ENCODE measurements around the gene TEF.
"Not testable (repeated sequence)": the region's sequence is repeated elsewhere in the genome, so short reads cannot be mapped to it uniquely, and the experiment has no call there.

Gene TEF

GRCh38 chr22:41380993-41381328 lies 781 bp upstream of the TEF start:
- H3K4me3 ChIP-seq (ENCODE audit: low read depth, low read length): peak overlapping the region; percentile 50

- peak overlapping the region; percentile 61 for H3K4me3 ChIP-seq (ENCODE audit: low read depth, low read length)
These were observed 396 bp downstream of the TEF start for GRCh38 chr22:41382098-41382578.

- H3K4me3 ChIP-seq (ENCODE audit: low read depth, low read length): peak overlapping the region; percentile 61
These were observed 868 bp downstream of the TEF start for GRCh38 chr22:41382610-41383009.

- no peak overlapping the region for H3K4me3 ChIP-seq (ENCODE audit: low read depth, low read length)
These were observed 1.3 kb downstream of the TEF start for GRCh38 chr22:41383085-41383484.

- H3K4me3 ChIP-seq (ENCODE audit: low read depth, low read length): no peak overlapping the region
These were observed 2.4 kb downstream of the TEF start for GRCh38 chr22:41384128-41384527.

- H3K4me3 ChIP-seq (ENCODE audit: low read depth, low read length): no peak overlapping the region
These were observed 5.6 kb downstream of the TEF start for GRCh38 chr22:41387341-41387740.

- H3K4me3 ChIP-seq (ENCODE audit: low read depth, low read length): no peak overlapping the region
These were observed 12.2 kb downstream of the TEF start for GRCh38 chr22:41394012-41394356.

GRCh38 chr22:41395531-41396240 lies 13.9 kb downstream of the TEF start:
- H3K4me3 ChIP-seq (ENCODE audit: low read depth, low read length): no peak overlapping the region

GRCh38 chr22:41397143-41397811 lies 15.5 kb downstream of the TEF start:
- H3K4me3 ChIP-seq (ENCODE audit: low read depth, low read length): no peak overlapping the region

- no peak overlapping the region for H3K4me3 ChIP-seq (ENCODE audit: low read depth, low read length)
These were observed 17.2 kb downstream of the TEF start for GRCh38 chr22:41398921-41399320.

- H3K4me3 ChIP-seq (ENCODE audit: low read depth, low read length): no peak overlapping the region
These were observed 20.3 kb downstream of the TEF start for GRCh38 chr22:41401781-41402648.

- H3K4me3 ChIP-seq (ENCODE audit: low read depth, low read length): not testable (repeated sequence)
These were observed 21.1 kb downstream of the TEF start for GRCh38 chr22:41402851-41403250.

GRCh38 chr22:41403532-41404318 lies 22.0 kb downstream of the TEF start:
- no peak overlapping the region for H3K4me3 ChIP-seq (ENCODE audit: low read depth, low read length)

- H3K4me3 ChIP-seq (ENCODE audit: low read depth, low read length): no peak overlapping the region
These were observed 23.8 kb downstream of the TEF start for GRCh38 chr22:41405588-41405987.

GRCh38 chr22:41406410-41406809 lies 24.7 kb downstream of the TEF start:
- H3K4me3 ChIP-seq (ENCODE audit: low read depth, low read length): no peak overlapping the region

GRCh38 chr22:41407433-41407832 lies 25.7 kb downstream of the TEF start:
- no peak overlapping the region for H3K4me3 ChIP-seq (ENCODE audit: low read depth, low read length)

- H3K4me3 ChIP-seq (ENCODE audit: low read depth, low read length): no peak overlapping the region
These were observed 26.9 kb downstream of the TEF start for GRCh38 chr22:41408665-41409064.

GRCh38 chr22:41410311-41410751 lies 28.6 kb downstream of the TEF start:
- no peak overlapping the region for H3K4me3 ChIP-seq (ENCODE audit: low read depth, low read length)

GRCh38 chr22:41411021-41411851 lies 29.5 kb downstream of the TEF start:
- H3K4me3 ChIP-seq (ENCODE audit: low read depth, low read length): no peak overlapping the region

- no peak overlapping the region for H3K4me3 ChIP-seq (ENCODE audit: low read depth, low read length)
These were observed 33.8 kb downstream of the TEF start for GRCh38 chr22:41415554-41415953.
